Progenitor cell of endocrine pancreas (in vitro differentiated cells): Measurements from ENCODE around the gene HSD17B8. TPM values are rescaled to one million over a fixed set of nuclear protein-coding genes. Genes with fewer than 3 reads are reported as not detected.

Source experiments
- DNase-seq: peaks from one replicate; pipeline ENCODE4 v3.0.0; 2021; ENCODE audit warnings: low spot score; ENCODE audit not compliant: unreplicated experiment
- H3K27ac Mint-ChIP-seq: 2 replicates; pipeline ENCODE4 v1.8.0; 2021; ENCODE audit warnings: mild to moderate bottlenecking, moderate library complexity, mixed read lengths
- H3K27me3 Mint-ChIP-seq: 2 replicates; pipeline ENCODE4 v1.8.0; 2021; ENCODE audit warnings: mixed read lengths
- H3K36me3 Mint-ChIP-seq: 2 replicates; pipeline ENCODE4 v1.8.0; 2022; ENCODE audit warnings: mixed read lengths; ENCODE audit not compliant: insufficient read depth
- H3K4me1 Mint-ChIP-seq: 2 replicates; pipeline ENCODE4 v1.8.0; 2021; ENCODE audit warnings: low read depth, mixed read lengths
- H3K4me3 Mint-ChIP-seq: 2 replicates; pipeline ENCODE4 v1.8.0; 2021; ENCODE audit warnings: low read depth, mild to moderate bottlenecking, moderate library complexity, mixed read lengths
- H3K9me3 Mint-ChIP-seq: 2 replicates; pipeline ENCODE4 v1.8.0; 2021; ENCODE audit warnings: low read depth, mixed read lengths
- CTCF ChIP-seq: fragments of 200-600 bp; sonication (generic); IDR thresholded peaks from one replicate; pipeline ENCODE4 v1.5.0; 2021; ENCODE audit warnings: antibody characterized with exemption, mild to moderate bottlenecking; ENCODE audit not compliant: unreplicated experiment
- long read RNA-seq: library from polyadenylated mRNA; unstranded; transcript quantifications from one replicate; pipeline ENCODE4 v2.0.0, GENCODE V29; 2020
- total RNA-seq: library from RNA; stranded (reverse); gene quantifications from 2 replicates; pipeline ENCODE4 v1.2.1, GENCODE V29; 2021

Gene HSD17B8
- total RNA-seq, result 7.0 and 9.2 TPM in 2 replicates
- long read RNA-seq, partial matches to known transcripts, result 0 of 1 reads
- long read RNA-seq, other reads (novel, unspliced or antisense), result 0 of 1 reads

DNA sequence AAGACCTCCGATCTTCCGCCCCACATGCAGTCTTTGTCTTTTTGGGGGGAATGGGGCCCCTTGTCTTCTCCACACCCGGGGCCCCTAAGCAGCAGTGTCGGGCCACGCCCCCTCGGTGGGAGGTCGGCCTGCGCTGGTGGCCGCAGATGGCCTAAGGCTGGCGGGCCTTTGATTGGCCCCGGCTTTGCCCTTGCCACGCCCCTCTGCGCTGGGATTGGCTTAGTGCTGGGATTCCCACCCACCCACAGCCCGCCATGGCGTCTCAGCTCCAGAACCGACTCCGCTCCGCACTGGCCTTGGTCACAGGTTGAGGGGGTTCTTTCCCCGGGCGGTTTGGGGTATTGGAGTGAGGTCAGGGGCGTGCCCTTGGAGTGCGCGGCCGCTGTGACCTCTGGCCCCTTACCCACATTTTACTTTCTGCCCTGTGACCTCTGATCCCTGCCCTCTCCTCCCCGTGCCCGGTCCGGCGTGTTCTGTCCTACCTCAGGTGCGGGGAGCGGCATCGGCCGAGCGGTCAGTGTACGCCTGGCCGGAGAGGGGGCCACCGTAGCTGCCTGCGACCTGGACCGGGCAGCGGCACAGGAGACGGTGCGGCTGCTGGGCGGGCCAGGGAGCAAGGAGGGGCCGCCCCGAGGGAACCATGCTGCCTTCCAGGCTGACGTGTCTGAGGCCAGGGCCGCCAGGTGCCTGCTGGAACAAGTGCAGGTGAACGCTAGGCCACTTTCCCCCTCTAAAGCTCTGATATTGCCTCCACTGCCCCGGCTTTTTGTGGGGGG lies at the start of gene HSD17B8:
Gene HSD17B8, plus strand, starts transcription at position 241 of the 776 bp plus-strand sequence. Its CDS starts 14 bp downstream, at position 255.
- TF ChIP-seq CTCF, result no peak
- Mint-ChIP-seq H3K9me3 (no peaks in the 10 kb centered on the region), H3K27me3 (peaks cover 3% of the 10 kb centered on the region), H3K4me3 (peak within 1 kb of the TSS; percentile 100), H3K27ac (peak within 1 kb of the TSS; percentile 95), H3K4me1 (peaks cover 41% of the 10 kb centered on the region), H3K36me3 (peaks cover 17% of the 10 kb centered on the region)
- DNase-seq, result peak; percentile 88

- Mint-ChIP-seq H3K4me3 (no peak overlapping the region), H3K27ac (no peak overlapping the region), H3K36me3 (no peaks in the 10 kb centered on the region), H3K27me3 (peaks cover 12% of the 10 kb centered on the region), H3K4me1 (peaks cover 4% of the 10 kb centered on the region), H3K9me3 (peaks cover 10% of the 10 kb centered on the region)
- TF ChIP-seq CTCF, result no peak
- no peak for DNase-seq
Measured at GRCh38 chr6:33156561-33156960, 47.9 kb upstream of the HSD17B8 start.

DNA sequence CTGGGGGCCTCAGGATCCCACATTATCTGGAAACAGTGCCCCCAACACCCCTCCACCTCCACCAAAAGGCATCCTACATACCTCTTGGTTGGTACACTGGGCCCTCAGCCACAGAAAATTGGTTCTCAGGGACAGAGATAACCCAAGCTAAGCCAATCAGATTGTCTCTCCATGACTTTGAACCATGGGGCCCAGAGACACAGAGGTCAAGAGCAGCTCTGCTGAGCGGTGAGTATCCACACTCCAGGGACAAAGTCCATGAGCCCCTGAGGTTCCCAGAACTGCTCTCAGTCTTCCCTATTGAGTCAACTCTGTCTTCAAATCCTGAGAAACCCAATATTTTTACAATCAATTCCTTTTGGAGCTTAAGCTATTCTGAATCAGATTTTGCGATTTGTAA lies 47.5 kb upstream of the HSD17B8 start:
- no peak for TF ChIP-seq CTCF
- no peak overlapping the region for H3K27ac Mint-ChIP-seq
- DNase-seq, result no peak
- peaks cover 4% of the 10 kb centered on the region for H3K4me1 Mint-ChIP-seq
- H3K4me3 Mint-ChIP-seq, result no peak overlapping the region
- peaks cover 16% of the 10 kb centered on the region for H3K27me3 Mint-ChIP-seq
- H3K9me3 Mint-ChIP-seq, result peaks cover 7% of the 10 kb centered on the region
- H3K36me3 Mint-ChIP-seq, result no peaks in the 10 kb centered on the region

- Mint-ChIP-seq H3K4me3 (no peak overlapping the region), H3K36me3 (no peaks in the 10 kb centered on the region), H3K27me3 (peaks cover 34% of the 10 kb centered on the region), H3K4me1 (peaks cover 3% of the 10 kb centered on the region), H3K27ac (no peak overlapping the region), H3K9me3 (no peaks in the 10 kb centered on the region)
- TF ChIP-seq CTCF, result no peak
- no peak for DNase-seq
Measured at GRCh38 chr6:33160096-33160495, 44.4 kb upstream of the HSD17B8 start.

DNA sequence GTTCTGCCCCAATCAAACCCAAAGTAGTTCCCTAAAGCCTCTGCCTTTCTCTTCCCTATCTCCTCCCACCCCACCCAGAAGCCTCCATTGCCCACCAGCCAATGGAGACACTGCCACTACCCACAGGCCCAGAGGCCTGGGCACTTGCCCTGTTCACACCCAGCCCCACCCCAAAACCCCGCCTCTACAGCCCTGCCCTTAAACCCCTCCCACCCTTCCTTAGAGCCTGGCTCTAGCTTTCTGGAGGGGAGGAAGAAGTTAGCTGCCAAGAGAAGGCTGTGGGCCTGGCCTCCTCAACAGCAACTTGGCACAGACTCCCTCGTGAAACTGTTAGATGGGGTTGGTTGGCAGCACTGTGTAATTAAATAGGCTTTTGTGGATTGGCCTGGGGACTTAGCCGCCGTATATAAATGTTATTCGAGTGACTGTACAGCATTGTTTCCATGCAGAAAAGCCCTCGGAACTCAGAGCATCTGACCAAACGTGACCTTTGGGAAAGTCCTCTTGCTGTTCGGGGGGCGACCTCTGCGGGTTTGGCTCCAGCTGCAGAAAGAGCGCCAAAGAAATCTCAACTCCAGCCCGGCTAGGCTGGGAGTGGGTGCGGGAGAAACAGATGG lies 43.6 kb upstream of the HSD17B8 start:
- DNase-seq, result no peak
- H3K9me3 Mint-ChIP-seq, result no peaks in the 10 kb centered on the region
- no peaks in the 10 kb centered on the region for H3K36me3 Mint-ChIP-seq
- H3K27ac Mint-ChIP-seq, result peak overlapping the region; percentile 77
- peaks cover 3% of the 10 kb centered on the region for H3K4me1 Mint-ChIP-seq
- H3K27me3 Mint-ChIP-seq, result peaks cover 37% of the 10 kb centered on the region
- TF ChIP-seq CTCF, result no peak
- peak overlapping the region; percentile 78 for H3K4me3 Mint-ChIP-seq
